Renal cortex interstitium (tissue), 11 donors: Measurements from ENCODE around the gene HERPUD2. TPM values are rescaled to one million over a fixed set of nuclear protein-coding genes. Genes with fewer than 3 reads are reported as not detected.
"Not testable (repeated sequence)": the region's sequence is repeated elsewhere in the genome, so short reads cannot be mapped to it uniquely, and the experiment has no call there.

ENCODE experiments used
- DNase-seq, 11 donors: peaks; one replicate each; pipeline ENCODE4 v3.0.0-alpha.2; 2013; ENCODE audit warnings: low read depth in 9 of 11, low spot score in 4 of 11; ENCODE audit errors: extremely low read depth in 1 of 11
- polyA plus RNA-seq, 3 donors: library from polyadenylated mRNA; unstranded; fragments of 120-200 nt; gene quantifications; one replicate each; pipeline ENCODE4 v1.2.1, GENCODE V29; 2013; ENCODE audit not compliant: insufficient read length in 3 of 3

The HERPUD2 gene
- polyA plus RNA-seq, 3 donors: 34.2 to 47.6 (median 36.6) TPM

DNA sequence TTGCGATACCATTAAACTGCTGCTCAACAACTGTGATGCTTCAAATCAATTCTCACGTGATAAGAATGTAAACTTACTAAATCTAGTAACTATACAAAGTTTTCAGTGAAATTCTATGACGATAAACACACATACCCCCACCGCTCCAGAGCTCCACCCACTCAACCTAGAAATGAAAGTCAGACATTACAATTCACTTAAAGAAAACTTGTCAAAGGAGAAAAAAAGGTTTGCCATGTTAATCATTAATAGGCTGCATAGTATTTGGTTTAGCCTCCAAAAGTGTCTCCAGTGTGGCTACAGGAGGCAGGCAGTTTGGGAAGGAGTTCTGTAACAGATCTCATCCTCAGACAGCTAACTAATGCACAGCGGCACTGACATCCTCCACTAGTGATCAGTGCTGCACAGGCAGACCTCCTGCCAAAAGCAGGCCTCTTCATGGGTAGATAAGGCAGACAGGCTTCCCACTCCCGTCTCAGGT lies 3.1 kb downstream of the HERPUD2 start:
- DNase-seq: no peak

- no peak for DNase-seq
Observed at GRCh38 chr7:35691366-35691765, 3.6 kb downstream of the HERPUD2 start.

GRCh38 chr7:35690614-35691013 lies 4.3 kb downstream of the HERPUD2 start:
- DNase-seq: not testable (repeated sequence)

DNA sequence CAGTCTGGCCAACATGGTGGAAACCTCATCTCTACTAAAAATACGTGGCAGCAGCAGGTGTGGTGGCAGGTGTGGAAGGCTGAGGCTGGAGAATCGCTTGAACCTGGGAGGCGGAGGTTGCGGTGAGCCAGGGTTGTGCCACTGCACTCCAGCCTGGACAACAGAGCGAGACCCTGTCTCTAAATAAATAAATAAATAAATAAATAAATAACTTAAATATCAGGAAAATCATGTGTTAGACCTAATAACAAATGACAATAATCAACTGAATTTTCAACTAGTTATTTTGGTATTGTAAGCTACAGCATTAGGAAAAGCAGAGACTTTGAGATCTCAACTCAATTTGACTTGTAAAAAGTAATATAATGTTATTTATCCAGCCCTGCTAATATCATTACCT lies 9.2 kb downstream of the HERPUD2 start:
- no peak for DNase-seq

GRCh38 chr7:35681231-35682029 lies 13.5 kb downstream of the HERPUD2 start:
- DNase-seq: no peak

DNA sequence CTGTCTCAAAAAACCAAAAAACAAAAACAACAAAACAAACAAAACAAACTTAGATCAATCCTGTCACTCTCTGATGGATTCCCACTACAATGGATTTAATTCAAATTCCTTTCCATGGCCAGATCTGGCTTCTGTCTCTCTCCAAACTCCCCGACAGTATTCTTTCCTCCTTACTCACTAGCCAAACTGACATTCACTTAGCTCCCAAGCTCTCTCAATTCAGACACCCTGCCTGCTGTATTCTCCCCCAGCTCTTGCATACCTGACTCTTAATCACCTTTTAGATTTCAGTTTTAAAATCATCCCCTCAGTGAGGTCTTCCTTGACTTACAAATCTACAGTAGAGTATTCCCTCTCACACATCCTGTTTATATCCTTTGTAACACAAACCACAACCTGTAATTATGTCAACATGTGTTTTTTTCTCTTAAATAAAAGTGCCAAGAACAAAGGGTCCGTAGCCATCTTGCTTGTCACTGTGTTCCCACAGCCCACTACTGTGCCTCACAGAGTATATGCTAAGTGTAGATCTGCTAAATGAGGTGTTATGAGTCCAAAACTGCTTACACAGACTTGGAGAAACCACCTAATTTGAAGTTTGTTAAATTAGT lies 14.4 kb downstream of the HERPUD2 start:
- no peak for DNase-seq

GRCh38 chr7:35677582-35678356 lies 17.2 kb downstream of the HERPUD2 start:
- no peak for DNase-seq

GRCh38 chr7:35676211-35676610 lies 18.7 kb downstream of the HERPUD2 start:
- no peak for DNase-seq

DNA sequence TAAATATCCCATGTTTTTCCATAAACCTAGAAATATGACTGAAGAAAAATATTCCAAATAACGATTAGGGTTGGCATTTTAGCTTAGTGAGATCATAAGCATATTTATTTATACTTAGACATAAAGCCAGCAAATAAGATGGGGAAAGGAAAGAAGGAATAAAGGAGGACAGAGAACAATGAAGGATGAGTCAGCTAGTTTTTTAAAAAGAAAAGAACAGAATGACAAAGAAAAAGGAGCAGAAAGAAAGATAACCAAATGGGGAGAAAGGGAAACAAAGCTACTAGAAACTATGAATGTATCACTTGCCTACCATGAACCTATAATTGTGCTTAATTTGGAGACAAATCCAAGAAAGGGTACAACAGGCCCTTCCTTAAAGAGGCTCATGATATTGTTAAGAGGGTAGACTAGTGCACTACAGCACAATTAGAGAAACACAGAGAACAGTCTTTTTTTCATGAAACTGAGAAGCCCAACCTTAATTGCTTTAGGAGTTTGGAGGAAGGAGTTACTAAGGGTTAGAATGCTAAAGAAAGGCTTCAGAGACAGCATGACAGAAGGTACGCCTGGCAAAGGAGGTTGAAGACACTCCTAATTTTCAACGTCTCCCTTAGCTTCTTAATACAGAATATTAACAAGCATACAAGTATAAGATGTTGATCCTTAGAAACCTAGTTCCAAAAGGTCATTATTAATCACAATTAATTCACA lies 23.9 kb downstream of the HERPUD2 start:
- DNase-seq: no peak

DNA sequence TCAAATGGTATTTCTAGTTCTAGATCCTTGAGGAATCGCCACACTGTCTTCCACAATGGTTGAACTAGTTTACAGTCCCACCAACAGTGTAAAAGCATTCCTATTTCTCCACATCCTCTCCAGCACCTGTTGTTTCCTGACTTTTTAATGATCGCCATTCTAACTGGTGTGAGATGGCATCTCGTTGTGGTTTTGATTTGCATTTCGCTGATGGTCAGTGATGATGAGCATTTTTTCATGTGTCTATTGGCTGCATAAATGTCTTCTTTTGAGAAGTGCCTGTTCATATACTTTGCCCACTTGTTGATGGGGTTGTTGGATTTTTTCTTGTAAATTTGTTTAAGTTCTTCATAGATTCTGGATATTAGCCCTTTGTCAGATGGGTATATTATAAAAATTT lies 34.5 kb downstream of the HERPUD2 start:
- DNase-seq: not testable (repeated sequence)

DNA sequence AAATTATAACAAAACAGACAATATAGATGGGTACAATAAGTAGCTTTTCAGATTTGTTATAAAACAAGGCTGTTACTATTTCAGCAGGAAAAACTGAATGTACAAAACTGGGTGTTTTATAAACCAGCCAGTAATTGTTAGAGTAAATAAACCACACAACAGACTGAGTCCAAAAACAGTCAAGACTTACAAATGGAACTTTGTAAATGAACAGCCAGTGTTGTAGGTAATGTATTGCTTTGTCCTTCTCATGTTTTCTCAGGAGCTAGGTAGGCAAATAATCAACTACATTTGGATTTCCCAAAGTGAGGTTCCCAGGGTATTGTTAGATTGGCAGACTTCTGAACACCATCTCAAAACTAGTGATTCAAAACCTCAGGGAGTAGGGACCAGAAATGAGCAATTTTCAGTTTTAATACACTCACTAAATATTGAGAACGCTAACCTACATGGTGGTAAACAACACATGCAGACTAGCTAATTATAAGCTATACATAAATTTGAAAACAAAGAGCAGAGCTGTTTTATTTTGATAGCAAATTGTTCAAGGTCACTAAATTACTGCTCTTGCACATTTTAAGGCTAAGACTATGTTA lies 36.2 kb downstream of the HERPUD2 start:
- DNase-seq: peak in 2 of 11 donors; percentile 4 to 14

- DNase-seq: no peak
Observed at GRCh38 chr7:35657125-35657524, 37.8 kb downstream of the HERPUD2 start.

GRCh38 chr7:35654558-35654957 lies 40.4 kb downstream of the HERPUD2 start:
- DNase-seq: not testable (repeated sequence)

GRCh38 chr7:35652124-35652523 lies 42.8 kb downstream of the HERPUD2 start:
- no peak for DNase-seq

DNA sequence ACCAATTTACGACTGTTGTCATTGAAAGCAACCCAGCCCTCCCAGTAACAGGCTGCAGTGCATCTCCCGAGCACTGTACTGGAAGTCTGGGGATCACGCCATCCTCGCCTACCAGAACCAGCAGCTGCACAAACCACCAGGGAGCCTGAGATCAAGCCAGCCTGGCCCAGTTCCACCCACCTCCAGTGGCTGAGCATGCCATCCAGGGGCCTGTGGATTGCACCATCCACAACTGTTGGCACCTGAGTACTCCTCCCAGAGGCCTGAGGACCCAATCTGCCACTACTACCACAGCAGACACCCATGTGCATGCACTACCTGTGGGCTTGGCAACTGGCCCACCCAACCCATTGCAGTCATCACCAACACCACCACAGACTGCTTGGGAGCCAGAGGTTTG lies 44.2 kb downstream of the HERPUD2 start:
- no peak for DNase-seq

DNA sequence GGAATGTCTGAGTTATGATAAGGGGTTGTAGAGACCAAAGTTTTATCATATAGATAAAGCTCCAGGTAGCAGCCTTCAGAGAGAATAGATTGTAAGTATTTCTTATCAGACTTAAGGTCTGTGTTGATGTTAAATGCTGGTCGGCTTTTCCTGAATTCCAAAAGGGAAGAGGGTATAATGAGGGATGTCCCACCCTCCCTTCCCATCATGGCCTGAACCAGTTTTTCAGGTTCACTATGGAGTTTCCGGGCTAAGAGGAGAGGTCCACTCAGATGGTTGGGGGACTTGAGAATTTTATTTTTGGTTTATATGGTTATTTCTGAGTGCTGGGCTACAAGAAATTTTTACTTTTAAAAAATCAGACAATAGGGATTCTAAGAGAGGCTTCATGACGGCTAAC lies 45.2 kb downstream of the HERPUD2 start:
- DNase-seq: no peak

- no peak for DNase-seq
Observed at GRCh38 chr7:35648367-35648766, 46.6 kb downstream of the HERPUD2 start.

GRCh38 chr7:35647171-35647574 lies 47.8 kb downstream of the HERPUD2 start:
- DNase-seq: no peak
